NCI-H2107 treated with DMSO at 0.1 percent for 48 hours (cell line): ENCODE data around the gene YWHAG.
"Not testable (repeated sequence)": the region's sequence is repeated elsewhere in the genome, so short reads cannot be mapped to it uniquely, and the experiment has no call there.

ENCODE experiments used
- DNase-seq: peaks from one replicate; lab custom pipeline; 2025; ENCODE audit not compliant: unreplicated experiment; lab: John Stamatoyannopoulos, UW

The YWHAG gene

DNA sequence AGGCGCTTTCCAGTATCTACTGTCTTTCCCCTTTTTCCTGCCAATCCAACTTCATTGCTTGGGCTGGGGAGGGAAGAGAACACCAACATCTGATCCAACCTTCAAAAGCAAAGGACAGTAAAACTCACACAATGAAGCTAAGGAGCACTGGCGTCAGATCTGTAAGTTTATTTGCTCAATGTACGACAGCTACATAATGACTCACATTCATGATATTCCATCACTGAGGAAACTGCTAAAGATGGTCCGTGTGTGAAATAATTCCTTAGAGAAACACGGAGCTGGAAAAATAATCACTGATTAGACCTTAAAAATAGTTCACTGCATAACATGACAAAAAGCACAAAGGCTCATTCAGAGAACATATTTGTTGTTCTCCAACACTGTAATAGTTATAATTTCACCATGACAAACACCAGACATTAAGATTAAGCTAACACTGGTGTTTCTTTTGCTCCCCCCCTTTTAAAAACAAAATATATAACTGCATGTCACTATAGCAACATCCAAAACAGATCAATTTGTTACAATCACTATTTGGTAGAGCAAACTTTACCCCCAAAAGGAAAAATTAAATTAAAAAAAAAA is 32.1 kb downstream of the YWHAG start:
- no peak for DNase-seq

DNA sequence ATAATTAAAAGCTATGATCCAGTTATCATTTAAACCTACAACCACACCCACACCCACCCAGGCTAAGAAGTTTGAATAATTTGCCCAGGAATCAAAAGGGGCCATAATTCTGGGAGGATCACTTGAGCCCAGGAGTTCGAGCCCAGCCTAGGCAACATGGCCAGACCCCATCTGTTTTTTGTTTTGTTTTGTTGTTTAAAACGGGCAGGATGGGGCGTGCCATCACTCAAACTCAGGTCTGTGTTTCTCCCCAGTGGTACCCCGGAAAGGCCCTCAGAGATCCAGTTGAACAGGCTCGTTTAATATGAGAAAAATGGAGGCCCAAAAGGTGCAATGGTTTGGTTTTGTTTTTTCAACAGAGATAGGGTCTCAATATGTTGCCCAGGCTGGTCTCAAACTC is 33.0 kb downstream of the YWHAG start:
- no peak for DNase-seq

DNA sequence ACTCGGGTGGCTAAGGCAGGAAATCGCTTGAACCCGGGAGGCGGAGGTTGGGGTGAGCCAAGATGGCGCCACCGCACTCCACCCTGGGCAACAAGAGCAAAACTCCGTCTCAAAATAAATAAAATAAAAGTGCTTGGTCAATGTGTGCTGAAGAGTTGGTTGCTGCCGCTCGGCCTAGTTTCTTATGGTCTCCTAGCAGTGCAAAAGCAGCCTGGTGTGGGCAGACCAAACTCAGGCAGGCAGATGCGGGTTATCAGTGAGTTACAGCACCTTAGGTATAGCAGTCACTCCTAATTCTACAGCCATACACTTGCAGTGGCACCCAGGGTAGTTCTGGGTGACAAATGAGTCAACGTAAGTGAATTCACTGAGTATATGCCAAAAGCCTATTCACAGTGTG is 33.7 kb downstream of the YWHAG start:
- DNase-seq = no peak

DNA sequence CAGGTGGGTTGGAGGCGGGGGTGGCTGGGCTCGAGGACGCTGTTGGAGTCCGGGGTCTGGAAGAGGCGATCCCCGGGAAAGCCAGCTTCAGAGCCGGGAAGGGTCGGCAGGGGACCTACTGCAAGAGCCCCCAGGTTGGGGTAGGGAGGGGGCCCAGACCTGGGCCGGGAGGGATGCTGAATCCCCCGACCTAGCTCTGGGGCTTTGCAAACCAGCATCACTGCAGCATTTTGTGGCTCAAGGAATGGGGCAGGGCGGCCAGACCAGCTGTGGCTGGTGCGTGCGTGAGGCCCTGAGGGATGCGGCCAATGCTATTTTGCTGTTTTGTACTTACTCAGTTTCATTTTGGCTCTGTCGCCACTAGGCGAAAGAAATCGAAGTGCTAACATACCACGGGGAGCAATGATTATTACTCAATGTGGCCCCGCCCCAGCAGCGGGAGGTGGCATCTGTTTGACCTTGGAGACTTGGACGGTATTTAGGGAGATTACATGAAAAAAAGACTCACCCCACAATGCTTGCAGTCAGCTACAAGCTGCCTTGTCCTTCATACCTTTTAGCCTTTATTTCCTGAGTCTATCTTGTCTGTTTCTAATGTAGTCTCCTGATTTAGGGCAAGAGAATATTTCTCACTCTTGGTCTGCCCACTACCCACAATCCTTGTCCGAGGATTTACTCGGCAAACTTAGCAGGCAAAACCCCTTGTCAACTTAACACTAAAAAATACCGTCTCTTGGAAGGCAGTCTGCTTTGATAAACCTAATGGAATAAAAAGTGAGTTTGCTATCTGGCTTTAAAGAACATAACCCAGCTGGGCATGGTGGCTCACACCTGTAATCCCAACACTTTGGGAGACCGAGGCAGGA is 40.1 kb downstream of the YWHAG start:
- peak; percentile 45 for DNase-seq

DNA sequence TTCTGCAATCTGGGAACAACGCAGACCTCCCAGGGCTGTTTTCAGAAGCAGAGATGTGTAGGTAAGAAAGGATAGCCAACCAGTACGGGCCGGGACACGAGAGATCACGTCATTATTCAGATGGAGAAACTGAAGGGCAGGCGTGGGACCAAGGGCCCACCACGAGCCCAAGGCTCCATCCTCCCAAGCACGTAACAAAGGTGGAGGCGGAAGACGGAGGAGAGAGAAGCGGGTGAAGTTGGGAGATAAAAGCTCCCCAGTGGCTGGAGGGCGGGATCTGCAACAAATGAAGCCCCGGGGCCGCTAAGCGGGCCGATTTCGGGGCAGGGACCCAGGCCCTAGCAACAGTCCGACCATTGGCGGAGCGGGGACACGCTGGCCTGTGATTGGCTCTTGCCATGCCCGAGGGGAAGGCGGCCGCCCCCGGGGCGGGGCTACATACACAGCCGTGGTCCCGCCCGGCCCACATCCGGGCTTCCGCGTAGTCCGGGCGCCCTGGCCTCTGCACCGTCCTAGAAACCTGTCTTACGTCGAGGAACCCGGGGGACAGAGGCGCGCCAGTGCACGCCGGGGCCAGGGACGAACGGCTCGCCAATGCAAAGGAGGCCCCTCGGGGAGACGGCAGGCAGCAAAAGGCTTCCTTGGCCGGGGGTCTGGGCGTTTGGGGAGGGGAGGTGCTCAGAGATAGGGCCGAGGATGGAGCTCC is 40.9 kb downstream of the YWHAG start:
- peak; percentile 94 for DNase-seq

DNA sequence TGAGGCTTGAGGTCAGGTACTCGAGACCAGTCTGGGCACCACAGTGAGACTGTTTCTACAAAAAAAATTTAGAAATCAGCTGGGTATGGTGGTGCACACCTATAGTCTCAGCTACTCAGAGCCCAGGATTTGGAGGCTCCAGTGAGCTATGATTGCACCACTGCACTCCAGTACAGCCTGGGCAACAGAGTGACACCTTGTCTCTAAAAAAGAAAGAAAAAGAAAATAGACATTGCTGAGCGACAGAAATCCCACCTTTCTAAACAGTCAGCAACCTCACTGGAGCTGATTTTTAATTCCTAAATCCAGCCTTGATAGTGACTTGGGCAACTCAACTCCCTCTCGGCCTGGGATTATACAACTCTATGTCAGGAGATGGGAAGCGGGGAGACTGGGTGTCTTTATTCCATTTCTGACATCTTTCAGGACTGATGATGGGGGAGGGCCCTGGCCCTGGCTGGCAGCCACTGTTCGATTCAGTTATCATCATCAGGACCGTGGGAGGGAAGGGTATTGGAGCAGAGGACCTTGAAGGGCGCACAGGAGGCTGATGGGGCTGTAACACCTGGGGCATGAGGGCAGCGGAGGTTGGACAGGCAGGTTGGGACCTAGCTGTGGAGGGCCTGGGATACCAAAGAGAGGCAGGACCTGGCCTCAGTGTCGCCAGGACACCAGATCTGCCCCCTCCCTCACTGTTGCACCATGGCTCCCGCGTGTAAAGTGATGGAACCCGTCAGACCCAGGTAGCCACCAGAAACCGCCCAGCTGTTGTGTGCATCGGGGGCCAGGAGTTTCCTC is 41.6 kb downstream of the YWHAG start:
- DNase-seq = no peak

DNA sequence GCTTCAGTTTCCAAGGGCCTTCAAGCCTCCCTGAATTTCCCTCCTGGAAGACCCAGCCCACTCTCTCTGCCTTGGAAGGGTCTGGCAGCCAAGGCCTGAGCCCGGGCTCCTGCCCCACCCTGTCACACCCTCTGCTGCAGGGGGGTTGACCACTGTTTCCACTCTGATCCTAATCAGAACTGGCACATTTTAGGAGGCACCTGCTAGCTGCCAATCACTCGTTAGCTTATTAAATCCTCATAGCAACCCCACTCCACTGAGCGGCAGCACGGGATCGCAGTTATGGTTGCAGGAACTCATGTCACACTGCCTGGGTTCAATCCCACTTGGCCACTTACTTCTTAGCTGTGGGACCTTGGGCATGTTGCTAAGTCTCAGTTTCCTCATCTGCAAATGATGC is 43.4 kb downstream of the YWHAG start:
- DNase-seq = no peak

DNA sequence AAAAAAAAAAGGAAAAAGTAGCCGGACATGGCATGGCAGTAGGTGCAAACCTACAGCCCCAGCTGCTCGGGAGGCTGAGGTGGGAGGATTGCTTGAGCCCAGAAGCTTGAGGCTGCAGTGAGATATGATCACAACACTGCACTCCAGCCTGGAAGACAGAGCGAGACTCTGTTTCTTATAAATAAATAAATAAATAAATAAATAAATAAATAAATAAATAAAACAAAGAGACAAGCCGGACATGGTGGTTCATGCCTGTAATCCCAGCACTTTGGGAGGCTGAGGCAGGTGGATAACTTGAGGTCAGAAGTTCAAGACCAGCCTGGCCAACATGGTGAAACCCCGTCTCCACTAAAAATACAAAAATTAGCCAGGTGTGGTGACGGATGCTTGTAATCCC is 44.1 kb downstream of the YWHAG start:
- DNase-seq = not testable (repeated sequence)

DNA sequence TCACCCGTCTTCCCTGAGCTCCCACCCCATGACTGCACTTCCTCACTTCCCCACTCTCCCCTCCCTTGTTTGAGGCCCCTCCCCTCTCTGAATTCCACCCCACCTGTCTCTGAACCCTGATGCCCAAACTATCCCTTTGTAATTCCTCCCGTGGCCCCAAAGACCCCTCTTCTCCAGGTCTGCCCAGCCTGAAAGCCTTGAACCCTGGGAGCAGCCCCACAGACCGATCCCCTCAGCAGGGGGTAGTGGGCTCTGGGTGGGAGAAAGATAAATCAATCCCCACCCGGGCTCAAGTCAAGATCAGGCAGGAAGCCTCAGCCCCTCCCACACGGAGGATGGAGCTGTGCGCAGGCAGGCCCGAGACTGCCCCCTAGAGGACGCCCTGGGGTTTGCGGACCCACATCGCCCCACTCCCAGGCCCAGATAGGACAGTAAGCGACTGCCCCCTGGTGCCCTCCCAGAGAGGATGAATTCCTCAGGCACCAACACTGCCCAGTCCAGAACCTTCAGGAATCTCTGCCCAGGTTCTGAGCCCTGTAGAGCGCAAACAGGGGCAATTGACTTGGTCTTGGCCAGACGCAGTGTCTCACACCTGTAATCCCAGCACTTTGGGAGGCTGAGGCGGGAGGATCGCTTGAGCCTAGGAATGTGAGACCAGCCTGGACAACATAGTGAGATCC is 44.6 kb downstream of the YWHAG start:
- peak; percentile 92 for DNase-seq

DNA sequence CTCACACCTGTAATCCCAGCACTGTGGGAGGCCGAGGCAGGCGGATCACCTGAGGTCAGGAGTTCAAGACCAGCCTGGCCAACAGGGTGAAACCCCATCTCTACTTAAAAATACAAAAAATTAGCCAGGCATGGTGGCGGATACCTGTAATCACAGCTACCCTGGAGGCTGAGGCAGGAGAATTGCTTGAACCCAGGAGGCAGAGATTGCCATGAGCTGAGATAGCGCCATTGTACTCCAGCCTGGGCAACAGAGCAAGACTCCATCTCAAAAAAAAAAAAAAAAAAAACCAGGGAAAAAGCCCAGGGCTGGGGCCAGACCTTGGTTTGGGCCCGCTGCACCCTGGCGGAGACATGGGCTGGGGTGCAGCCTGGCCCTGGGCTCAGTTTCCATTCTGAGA is 47.0 kb downstream of the YWHAG start:
- not testable (repeated sequence) for DNase-seq

DNA sequence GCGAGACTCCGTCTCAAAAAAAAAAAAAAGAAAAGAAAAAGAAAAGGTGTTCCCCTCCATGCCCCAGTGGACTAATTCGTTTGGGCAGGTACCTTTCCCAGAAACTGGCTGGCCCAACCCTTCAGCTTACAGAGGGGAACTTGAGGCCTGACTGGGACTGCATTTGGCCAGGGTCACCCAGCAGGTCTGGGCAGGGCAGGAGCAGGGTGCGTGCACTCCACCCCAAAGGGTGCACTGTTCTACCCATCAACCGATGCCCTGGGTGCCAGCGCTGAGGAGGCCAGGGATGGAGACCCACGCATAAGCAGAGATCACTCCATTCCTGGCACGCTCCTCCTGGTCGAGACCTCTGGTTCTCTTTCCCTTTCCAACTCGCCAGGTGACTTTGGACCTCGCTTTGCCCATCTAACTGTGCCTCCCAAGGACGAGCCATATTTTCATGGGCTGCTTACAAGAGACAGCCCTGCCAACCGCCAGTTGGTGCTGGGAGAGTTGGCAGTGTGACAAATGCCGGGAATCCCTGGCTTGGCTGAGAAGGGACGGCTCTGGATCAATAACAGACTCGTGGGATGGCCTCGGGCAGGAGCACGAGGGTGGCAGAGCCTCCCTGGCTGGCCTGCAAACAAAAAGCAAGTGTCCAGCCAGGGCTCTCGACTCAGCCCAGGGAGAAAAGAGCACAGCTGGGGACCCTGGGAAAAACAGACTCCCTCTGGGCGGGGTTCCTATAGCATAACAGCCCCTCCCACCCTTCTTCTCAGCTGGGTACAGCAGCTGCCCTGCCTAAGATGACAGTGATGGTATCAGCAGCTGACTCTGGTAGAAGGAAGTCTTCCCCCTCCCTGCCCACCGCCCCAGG is 48.5 kb downstream of the YWHAG start:
- DNase-seq = peak; percentile 84

DNA sequence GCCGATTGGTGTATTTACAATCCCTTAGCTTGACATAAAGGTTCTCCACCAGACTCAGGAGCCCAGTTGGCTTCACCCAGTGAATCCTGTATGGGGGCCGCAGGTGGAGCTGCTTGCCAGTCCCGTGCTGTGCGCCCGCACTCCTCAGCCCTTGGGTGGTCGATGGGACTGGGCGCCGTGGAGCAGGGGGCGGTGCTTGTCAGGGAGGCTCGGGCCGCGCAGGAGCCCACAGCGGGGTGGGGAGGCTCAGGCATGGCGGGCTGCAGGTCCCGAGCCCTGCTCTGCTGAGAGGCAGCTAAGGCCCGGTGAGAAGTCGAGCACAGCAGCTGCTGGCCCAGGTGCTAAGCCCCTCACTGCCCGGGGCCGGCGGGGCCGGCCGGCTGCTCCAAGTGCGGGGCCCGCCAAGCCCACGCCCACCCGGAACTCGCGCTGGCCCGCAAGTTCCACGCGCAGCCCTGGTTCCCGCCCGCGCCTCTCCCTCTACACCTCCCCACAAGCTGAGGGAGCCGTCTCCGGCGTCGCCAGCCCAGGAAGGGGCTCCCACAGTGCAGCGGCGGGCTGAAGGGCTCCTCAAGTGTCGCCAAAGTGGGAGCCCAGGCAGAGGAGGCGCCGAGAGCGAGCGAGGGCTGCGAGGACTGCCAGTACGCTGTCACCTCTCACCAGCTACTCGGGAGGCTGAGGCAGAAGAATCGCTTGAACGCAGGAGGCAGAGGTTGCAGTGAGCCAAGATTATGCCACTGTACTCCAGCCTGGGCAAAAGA is 49.3 kb downstream of the YWHAG start:
- not testable (repeated sequence) for DNase-seq

DNA sequence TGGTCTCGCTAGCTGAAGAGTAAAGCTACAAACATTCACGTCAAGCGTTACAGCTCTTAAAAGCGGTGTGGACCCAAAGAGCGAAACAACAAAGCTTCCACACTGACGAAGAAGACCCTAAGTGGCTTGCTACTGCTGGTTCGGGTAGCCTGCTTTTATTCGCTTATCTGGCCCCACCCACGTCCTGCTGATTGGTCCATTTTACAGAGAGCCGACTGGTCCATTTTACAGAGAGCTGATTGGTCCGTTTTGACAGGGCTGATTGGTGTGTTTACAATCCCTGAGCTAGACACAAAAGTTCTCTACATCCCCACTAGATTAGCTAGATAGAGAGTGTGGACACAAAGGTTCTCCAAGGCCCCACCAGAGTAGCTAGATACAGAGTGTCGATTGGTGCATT is 49.9 kb downstream of the YWHAG start:
- not testable (repeated sequence) for DNase-seq

DNA sequence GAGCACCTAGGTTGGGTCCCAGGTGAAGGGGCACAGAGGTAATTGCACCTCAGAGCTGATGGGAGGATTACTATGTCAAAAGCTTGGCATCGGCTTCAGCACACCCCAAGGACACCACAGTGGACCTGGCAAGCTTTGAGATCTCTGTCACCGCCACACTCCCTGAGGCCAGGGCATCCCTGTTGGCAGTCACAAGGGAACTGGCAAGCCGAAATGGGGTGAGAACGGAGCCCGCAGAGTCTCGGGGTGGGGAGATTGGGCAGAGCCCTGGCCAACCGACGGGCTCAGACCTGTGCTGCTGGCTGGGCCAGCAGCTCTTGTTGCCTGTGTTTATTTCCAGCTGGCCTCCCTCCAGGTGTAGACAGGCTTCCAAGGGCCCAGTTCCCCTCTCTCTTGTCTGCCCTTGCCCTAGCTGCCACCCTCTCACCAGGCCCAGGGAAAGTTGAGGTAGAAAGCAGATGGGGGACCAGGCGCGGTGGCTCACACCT is 53.9 kb downstream of the YWHAG start:
- DNase-seq = no peak

DNA sequence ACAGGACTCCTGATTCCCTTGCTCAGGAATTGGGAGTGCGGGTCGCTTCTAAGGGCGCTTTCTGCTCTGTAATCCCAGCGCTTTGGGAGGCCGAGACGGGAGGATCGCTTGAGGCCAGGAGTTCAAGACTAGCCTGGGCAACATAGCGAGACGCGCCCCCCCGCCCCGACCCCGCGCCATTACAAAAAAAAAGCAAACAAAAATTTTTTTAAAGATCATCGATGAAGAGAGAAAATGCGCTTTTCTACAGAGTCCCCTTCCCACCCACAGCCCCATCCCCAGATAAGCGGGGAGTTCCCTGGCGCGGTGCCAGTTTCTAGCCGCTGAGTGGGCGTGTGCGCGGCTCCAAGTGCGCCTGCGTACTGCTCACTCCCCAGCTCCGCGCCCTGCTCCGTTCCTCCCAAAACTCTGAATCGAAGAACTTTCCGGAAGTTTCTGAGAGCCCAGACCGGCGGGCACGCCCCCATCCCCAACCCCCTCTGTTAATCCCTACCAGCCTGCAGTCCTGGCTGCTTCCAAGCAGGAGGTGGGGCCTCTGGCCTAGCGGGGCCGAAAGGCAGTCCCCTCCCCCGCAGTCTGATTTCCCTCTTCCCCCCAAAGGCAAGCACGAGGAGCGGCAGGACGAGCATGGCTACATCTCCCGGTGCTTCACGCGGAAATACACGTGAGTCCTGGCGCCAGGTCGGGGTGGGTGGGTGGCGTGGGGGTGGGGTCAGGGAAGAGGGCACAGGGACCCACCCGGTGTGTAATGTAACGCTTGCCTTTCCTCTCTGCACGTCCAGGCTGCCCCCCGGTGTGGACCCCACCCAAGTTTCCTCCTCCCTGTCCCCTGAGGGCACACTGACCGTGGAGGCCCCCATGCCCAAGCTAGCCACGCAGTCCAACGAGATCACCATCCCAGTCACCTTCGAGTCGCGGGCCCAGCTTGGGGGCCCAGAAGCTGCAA is 55.3 kb downstream of the YWHAG start:
- no peak for DNase-seq

DNA sequence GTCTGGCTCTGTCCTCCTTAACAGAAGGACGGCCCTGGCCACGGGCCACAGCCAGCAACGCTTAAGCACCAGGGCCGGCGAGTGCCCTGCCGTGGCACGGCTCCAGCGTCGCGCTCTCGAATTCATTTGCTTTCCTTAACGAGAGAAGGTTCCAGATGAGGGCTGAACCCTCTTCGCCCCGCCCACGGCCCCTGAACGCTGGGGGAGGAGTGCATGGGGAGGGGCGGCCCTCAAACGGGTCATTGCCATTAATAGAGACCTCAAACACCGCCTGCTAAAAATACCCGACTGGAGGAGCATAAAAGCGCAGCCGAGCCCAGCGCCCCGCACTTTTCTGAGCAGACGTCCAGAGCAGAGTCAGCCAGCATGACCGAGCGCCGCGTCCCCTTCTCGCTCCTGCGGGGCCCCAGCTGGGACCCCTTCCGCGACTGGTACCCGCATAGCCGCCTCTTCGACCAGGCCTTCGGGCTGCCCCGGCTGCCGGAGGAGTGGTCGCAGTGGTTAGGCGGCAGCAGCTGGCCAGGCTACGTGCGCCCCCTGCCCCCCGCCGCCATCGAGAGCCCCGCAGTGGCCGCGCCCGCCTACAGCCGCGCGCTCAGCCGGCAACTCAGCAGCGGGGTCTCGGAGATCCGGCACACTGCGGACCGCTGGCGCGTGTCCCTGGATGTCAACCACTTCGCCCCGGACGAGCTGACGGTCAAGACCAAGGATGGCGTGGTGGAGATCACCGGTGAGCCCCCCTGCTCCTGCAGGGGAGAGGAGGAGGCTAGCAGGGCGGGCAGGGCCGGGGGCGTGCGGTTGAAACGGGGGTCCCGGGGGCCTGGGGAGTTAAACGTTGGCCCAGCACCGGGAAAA is 56.2 kb downstream of the YWHAG start, which contains the start of gene HSPB1:
Gene HSPB1 (plus strand): TSS at position 327 of the 855 bp plus-strand sequence. CDS start 40 bp downstream, at position 367.
- peak; percentile 87 for DNase-seq

DNA sequence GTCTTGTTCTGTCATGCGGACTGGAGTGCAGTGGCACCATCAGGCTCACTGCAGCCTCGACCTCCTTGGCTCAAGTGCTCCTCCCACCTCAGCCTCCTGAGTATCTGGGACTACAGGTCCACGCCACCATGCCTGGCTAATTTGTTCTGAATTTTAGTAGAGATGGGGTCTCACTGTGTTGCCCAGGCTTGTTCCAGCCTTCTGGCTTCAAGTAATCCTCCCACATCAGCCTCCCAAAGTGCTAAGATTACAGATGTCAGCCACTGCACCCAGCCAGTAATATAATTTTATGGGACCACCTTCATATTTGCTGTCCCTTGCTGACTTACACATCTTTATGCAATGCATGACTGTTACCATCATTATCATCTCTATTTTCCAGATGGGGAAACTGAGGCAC is 57.8 kb downstream of the YWHAG start:
- DNase-seq = no peak
